IMR-90 (cell line): Measurements from ENCODE around the gene NT5DC3. TPM values are rescaled to one million over a fixed set of nuclear protein-coding genes. Genes with fewer than 3 reads are reported as not detected.

ENCODE experiments used
- ATAC-seq: fragments of 200-7000 bp; cut with Tn5 transposase; 2 replicates; pipeline ENCODE4 v1.9.1; 2020; ENCODE audit warnings: low read depth, mild to moderate bottlenecking, moderate library complexity
- BruUV-seq: library from RNA; stranded (reverse); fragments of 400-500 nt; replicated peaks from 2 replicates; lab custom pipeline; 2021; lab: Mats Ljungman, UMichigan
- CTCF ChIA-PET: fragments of 300-600 bp; formaldehyde crosslinking; extraction: SDS; loops from one replicate; lab custom pipeline; 2021; ENCODE audit warnings: antibody characterized with exemption; lab: Yijun Ruan, JAX
- POLR2A ChIA-PET: fragments of 300-600 bp; sonication (Branson Sonifier 250); formaldehyde crosslinking; loops from one replicate; lab custom pipeline; 2022; ENCODE audit warnings: antibody characterized with exemption; ENCODE audit not compliant: unreplicated experiment; lab: Charles Lee
- DNase-seq: peaks from one replicate; pipeline ENCODE4 v3.0.0; 2013
- H2AFZ ChIP-seq: replicated peaks from 2 replicates; pipeline ENCODE3; 2013; ENCODE audit warnings: low read length, mild to moderate bottlenecking; ENCODE audit not compliant: poor library complexity
- H2AK5ac ChIP-seq: 2 replicates; pipeline ENCODE4 v1.6.1; 2013; ENCODE audit warnings: low read depth, low read length, inconsistent platforms
- H2AK9ac ChIP-seq: replicated peaks from 2 replicates; pipeline ENCODE3; 2013; ENCODE audit warnings: mild to moderate bottlenecking, low read depth, low read length, moderate library complexity; ENCODE audit not compliant: poor library complexity
- H2BK120ac ChIP-seq: 2 replicates; pipeline ENCODE4 v1.6.1; 2013; ENCODE audit warnings: low read depth, low read length, inconsistent platforms
- H2BK15ac ChIP-seq: 3 replicates; pipeline ENCODE4 v1.6.1; 2013; ENCODE audit warnings: low read depth, low read length, inconsistent platforms
- H2BK20ac ChIP-seq: 2 replicates; pipeline ENCODE4 v1.6.1; 2013; ENCODE audit warnings: low read depth, mild to moderate bottlenecking, inconsistent platforms, low read length, moderate library complexity
- H2BK5ac ChIP-seq: 2 replicates; pipeline ENCODE4 v1.6.1; 2013; ENCODE audit warnings: mild to moderate bottlenecking, low read depth, low read length, inconsistent platforms; ENCODE audit not compliant: poor library complexity, severe bottlenecking
- H3K14ac ChIP-seq: replicated peaks from 2 replicates; pipeline ENCODE4 v1.6.1; 2013; ENCODE audit warnings: low read depth, low read length, inconsistent platforms
- H3K18ac ChIP-seq: 2 replicates; pipeline ENCODE4 v1.6.1; 2013; ENCODE audit warnings: low read depth, low read length, control low read depth
- H3K23ac ChIP-seq: 2 replicates; pipeline ENCODE4 v1.6.1; 2013; ENCODE audit warnings: low read depth, low read length, inconsistent platforms
- H3K27ac ChIP-seq: 2 replicates; pipeline ENCODE4 v1.5.1; 2013; ENCODE audit warnings: mild to moderate bottlenecking, control low read depth, low read length; ENCODE audit not compliant: insufficient read depth
- H3K27me3 ChIP-seq: 2 replicates; pipeline ENCODE4 v1.6.1; 2013; ENCODE audit warnings: low read length; ENCODE audit not compliant: control insufficient read depth, insufficient read depth
- H3K36me3 ChIP-seq: 2 replicates; pipeline ENCODE4 v1.6.1; 2013; ENCODE audit warnings: low read length, mixed read lengths; ENCODE audit not compliant: control insufficient read depth, insufficient read depth
- H3K4ac ChIP-seq: 2 replicates; pipeline ENCODE4 v1.6.1; 2013; ENCODE audit warnings: low read depth, low read length, inconsistent platforms
- H3K4me1 ChIP-seq: 2 replicates; pipeline ENCODE4 v1.6.1; 2013; ENCODE audit warnings: low read length, mixed read lengths; ENCODE audit not compliant: control insufficient read depth, insufficient read depth
- H3K4me2 ChIP-seq: 2 replicates; pipeline ENCODE4 v1.6.1; 2013; ENCODE audit warnings: low read depth, mild to moderate bottlenecking, control low read depth, low read length, moderate library complexity
- H3K4me3 ChIP-seq: 2 replicates; pipeline ENCODE4 v1.5.1; 2013; ENCODE audit warnings: low read depth, mild to moderate bottlenecking, control low read depth, low read length, moderate library complexity; ENCODE audit not compliant: insufficient read depth
- H3K56ac ChIP-seq: 2 replicates; pipeline ENCODE4 v1.6.1; 2013; ENCODE audit warnings: low read length, inconsistent platforms; ENCODE audit not compliant: insufficient read depth; ENCODE audit errors: extremely low read depth
- H3K79me1 ChIP-seq, 2 experiments: 2 replicates each; pipeline ENCODE4 v1.6.1; 2013; ENCODE audit warnings: low read length in 2 of 2, inconsistent platforms in 1 of 2, low read depth in 1 of 2
- H3K9ac ChIP-seq: 2 replicates; pipeline ENCODE4 v1.6.1; 2013; ENCODE audit warnings: low read depth, low read length, control low read depth
- H3K9me1 ChIP-seq: 2 replicates; pipeline ENCODE4 v1.6.1; 2013; ENCODE audit warnings: low read length, inconsistent platforms; ENCODE audit not compliant: insufficient read depth
- H3K9me3 ChIP-seq: 2 replicates; pipeline ENCODE4 v1.6.1; 2013; ENCODE audit warnings: low read length; ENCODE audit not compliant: control insufficient read depth, insufficient read depth
- H4K20me1 ChIP-seq: 2 replicates; pipeline ENCODE4 v1.6.1; 2013; ENCODE audit warnings: low read length, inconsistent platforms; ENCODE audit not compliant: insufficient read depth
- H4K5ac ChIP-seq: 2 replicates; pipeline ENCODE4 v1.6.1; 2013; ENCODE audit warnings: mild to moderate bottlenecking, low read depth, low read length, control low read depth
- H4K8ac ChIP-seq, 2 experiments: 2 replicates each; pipeline ENCODE4 v1.6.1; 2013; ENCODE audit warnings: low read depth in 2 of 2, low read length in 2 of 2, control low read depth in 1 of 2, inconsistent platforms in 1 of 2
- H4K91ac ChIP-seq: 2 replicates; pipeline ENCODE4 v1.6.1; 2013; ENCODE audit warnings: low read depth, low read length, inconsistent platforms; ENCODE audit not compliant: insufficient read depth
- BHLHE40 ChIP-seq: fragments of 150-350 bp; IDR thresholded peaks from 2 replicates; pipeline ENCODE4 v1.6.1; 2016; ENCODE audit warnings: mild to moderate bottlenecking, low read depth, low read length
- CEBPB ChIP-seq: IDR thresholded peaks from 2 replicates; pipeline ENCODE4 v1.6.1; 2012; ENCODE audit warnings: low read depth, low read length, improper control_type of control experiment
- FOS ChIP-seq: fragments of 150-350 bp; IDR thresholded peaks from 2 replicates; pipeline ENCODE4 v1.6.1; 2016; ENCODE audit warnings: low read depth, low read length
- MAFK ChIP-seq: IDR thresholded peaks from 2 replicates; pipeline ENCODE4 v1.6.1; 2012; ENCODE audit warnings: low read depth, low read length, improper control_type of control experiment
- MAZ ChIP-seq: IDR thresholded peaks from 2 replicates; pipeline ENCODE4 v1.6.1; 2012; ENCODE audit warnings: low read depth, mild to moderate bottlenecking, low read length, improper control_type of control experiment, moderate library complexity, borderline replicate concordance
- POLR2A ChIP-seq: IDR thresholded peaks from 2 replicates; pipeline ENCODE4 v1.6.1; 2012; ENCODE audit warnings: mild to moderate bottlenecking, low read depth, low read length
- SMC3 ChIP-seq: fragments of 150-350 bp; IDR thresholded peaks from 2 replicates; pipeline ENCODE4 v1.6.1; 2016; ENCODE audit warnings: low read depth, mild to moderate bottlenecking, antibody characterized with exemption, low read length, moderate library complexity
- WGBS, 2 experiments: methylation state at CpG; one replicate each; pipeline versions ENCODE4 v1.1.5 to v1.1.7; 2013; ENCODE audit warnings: missing lambda C conversion rate in 2 of 2; ENCODE audit not compliant: insufficient read length in 1 of 2; ENCODE audit errors: extremely low coverage in 2 of 2; 5-methylcytosine and 5-hydroxymethylcytosine counted together
- dilution Hi-C: fragments of 300-500 bp; cut with HindIII; formaldehyde crosslinking; loops from one replicate; pipeline ENCODE4 v1.14.3; 2018; ENCODE audit warnings: low sequenced_read_pairs; ENCODE audit not compliant: unreplicated experiment
- in situ Hi-C: fragments of 300-500 bp; cut with MboI; formaldehyde crosslinking; loops from 3 replicates; pipeline ENCODE4 v1.14.3; 2019; ENCODE audit warnings: low sequenced_read_pairs, inconsistent platforms, mixed read lengths
- intact Hi-C: fragments of 100-400 bp; cut with micrococcal nuclease; formaldehyde crosslinking; loops from 2 replicates; pipeline ENCODE4 v1.10.0; 2022
- polyA plus RNA-seq, 3 experiments: library from polyadenylated mRNA; depleted of rRNA; stranded (reverse); fragments of >200 nt; gene quantifications; 2 replicates each; pipeline ENCODE4 v1.2.3, GENCODE V29; 2012; ENCODE audit warnings: low replicate concordance in 1 of 3
- total RNA-seq: library from RNA; depleted of rRNA; stranded (reverse); fragments of >200 nt; gene quantifications from 2 replicates; pipeline ENCODE4 v1.2.3, GENCODE V29; 2012
- TF ChIP-seq, protein P1 (sequence below): conservative IDR thresholded peaks from 2 replicates; pipeline ENCODE4 v1.5.1; 2012; ENCODE audit warnings: mild to moderate bottlenecking, low read depth, low read length, improper control_type of control experiment
- TF ChIP-seq, protein P2 (sequence below): fragments of 150-350 bp; IDR thresholded peaks from 2 replicates; pipeline ENCODE4 v1.6.1; 2017; ENCODE audit warnings: mild to moderate bottlenecking, antibody characterized with exemption, low read length, low read depth

NT5DC3 gene
- total and polyA plus RNA-seq, 2 of the 4 experiments (the other 2 are of a cell fraction) = 7.3 to 17.6 TPM

DNA sequence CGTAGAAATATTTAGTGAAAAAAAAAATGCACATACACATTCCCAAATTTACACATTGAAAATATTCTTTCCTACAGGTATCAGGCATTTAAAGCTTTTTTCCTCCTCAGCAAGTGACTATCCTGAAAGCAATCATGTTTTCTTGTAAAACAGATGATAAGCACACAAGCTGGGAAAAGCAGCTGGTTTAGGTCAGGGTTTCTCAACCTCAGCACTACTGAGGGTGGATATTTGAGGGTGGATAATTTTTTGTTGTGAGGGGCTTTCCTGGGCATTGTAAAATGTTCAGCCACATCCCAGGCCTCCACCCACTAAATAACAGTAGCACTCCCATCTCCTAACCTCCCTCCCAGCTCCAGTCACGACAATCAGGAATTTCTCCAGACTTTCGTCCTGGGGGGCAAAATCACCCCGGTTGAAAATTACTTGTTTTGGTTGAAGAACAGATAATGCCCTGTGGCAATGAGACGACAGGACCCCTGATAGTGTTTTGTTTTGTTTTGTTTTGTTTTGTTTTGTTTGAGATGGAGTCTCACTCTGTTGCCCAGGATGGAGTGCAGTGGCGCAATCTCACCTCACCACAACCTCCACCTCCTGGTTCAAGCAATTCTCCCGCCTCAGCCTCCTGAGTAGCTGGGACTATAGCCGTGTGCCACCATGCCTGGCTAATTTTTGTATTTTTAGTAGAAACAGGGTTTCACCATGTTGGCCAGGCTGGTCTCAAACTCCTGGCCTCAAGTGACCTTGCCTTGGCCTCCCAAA is 15.0 kb upstream of the NT5DC3 start:
- Histone ChIP-seq H2AK5ac (peak overlapping the region; percentile 18; the same call in 1 of the 2 replicates), H2BK5ac (peak overlapping the region; percentile 53), H3K9me3 (no peaks in the 10 kb centered on the region), H2BK20ac (peak overlapping the region; percentile 75), H4K20me1 (no peaks in the 10 kb centered on the region), H4K5ac (no peak overlapping the region), H3K4me3 (no peak overlapping the region), H3K23ac (no peak overlapping the region), H2BK120ac (peak overlapping the region; percentile 79), H3K56ac (peak overlapping the region; percentile 14; the same call in 1 of the 2 replicates), H3K27me3 (no peaks in the 10 kb centered on the region), H3K18ac (no peak overlapping the region), H2AFZ (peak overlapping the region; percentile 61), H3K27ac (0 out of 2 replicates have a peak overlapping the region, but pooled peaks have one; percentile 1), H3K79me1 (no peaks in the 10 kb centered on the region), H3K9ac (no peak overlapping the region), H3K4me2 (no peak overlapping the region), H3K4me1 (peaks cover 16% of the 10 kb centered on the region), H2AK9ac (peak overlapping the region; percentile 17), H2BK15ac (peak overlapping the region; percentile 20; the same call in 1 of the 3 replicates), H4K8ac (peak overlapping the region in 1 of 2 experiments; percentile 41; a peak in 2 of 4 replicates), H3K9me1 (peaks cover 24% of the 10 kb centered on the region), H3K36me3 (no peaks in the 10 kb centered on the region), H4K91ac (peak overlapping the region; percentile 13; the same call in 1 of the 2 replicates), H3K4ac (peak overlapping the region; percentile 78), H3K14ac (peak overlapping the region; percentile 39)
- dilution Hi-C loops (no loop called here), in situ Hi-C loops (no loop called here), intact Hi-C loops (no loop called here)
- no peak for DNase-seq
- 100% methylated on average over 1 of the region's 8 CpGs; no CpG with 5 or more reads in 1 of the 2 experiments for WGBS, 2 experiments
- CTCF ChIA-PET = interaction anchor here (1.0 kb wide), 1 partner anchor 15 kb away, joined by 3 read pairs; no protein-coding TSS in a partner anchor
- ATAC-seq = no peak
- TF ChIP-seq, protein P1, sequence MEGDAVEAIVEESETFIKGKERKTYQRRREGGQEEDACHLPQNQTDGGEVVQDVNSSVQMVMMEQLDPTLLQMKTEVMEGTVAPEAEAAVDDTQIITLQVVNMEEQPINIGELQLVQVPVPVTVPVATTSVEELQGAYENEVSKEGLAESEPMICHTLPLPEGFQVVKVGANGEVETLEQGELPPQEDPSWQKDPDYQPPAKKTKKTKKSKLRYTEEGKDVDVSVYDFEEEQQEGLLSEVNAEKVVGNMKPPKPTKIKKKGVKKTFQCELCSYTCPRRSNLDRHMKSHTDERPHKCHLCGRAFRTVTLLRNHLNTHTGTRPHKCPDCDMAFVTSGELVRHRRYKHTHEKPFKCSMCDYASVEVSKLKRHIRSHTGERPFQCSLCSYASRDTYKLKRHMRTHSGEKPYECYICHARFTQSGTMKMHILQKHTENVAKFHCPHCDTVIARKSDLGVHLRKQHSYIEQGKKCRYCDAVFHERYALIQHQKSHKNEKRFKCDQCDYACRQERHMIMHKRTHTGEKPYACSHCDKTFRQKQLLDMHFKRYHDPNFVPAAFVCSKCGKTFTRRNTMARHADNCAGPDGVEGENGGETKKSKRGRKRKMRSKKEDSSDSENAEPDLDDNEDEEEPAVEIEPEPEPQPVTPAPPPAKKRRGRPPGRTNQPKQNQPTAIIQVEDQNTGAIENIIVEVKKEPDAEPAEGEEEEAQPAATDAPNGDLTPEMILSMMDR = no peak
- TF ChIP-seq MAZ = no peak
- no peak for TF ChIP-seq BHLHE40
- TF ChIP-seq FOS = no peak
- TF ChIP-seq SMC3 = no peak
- TF ChIP-seq, protein P2, sequence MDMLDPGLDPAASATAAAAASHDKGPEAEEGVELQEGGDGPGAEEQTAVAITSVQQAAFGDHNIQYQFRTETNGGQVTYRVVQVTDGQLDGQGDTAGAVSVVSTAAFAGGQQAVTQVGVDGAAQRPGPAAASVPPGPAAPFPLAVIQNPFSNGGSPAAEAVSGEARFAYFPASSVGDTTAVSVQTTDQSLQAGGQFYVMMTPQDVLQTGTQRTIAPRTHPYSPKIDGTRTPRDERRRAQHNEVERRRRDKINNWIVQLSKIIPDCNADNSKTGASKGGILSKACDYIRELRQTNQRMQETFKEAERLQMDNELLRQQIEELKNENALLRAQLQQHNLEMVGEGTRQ = no peak
- no peak for TF ChIP-seq POLR2A
- no peak for TF ChIP-seq MAFK
- TF ChIP-seq CEBPB = no peak
- POLR2A ChIA-PET = interaction anchor here (0.6 kb wide), 1 partner anchor 81 kb away, joined by 11 read pairs; no protein-coding TSS in a partner anchor
- BruUV-seq = no TSS peak
